ENCODE measurements around the gene TMEM164. TPM values are rescaled to one million over a fixed set of nuclear protein-coding genes. Genes with fewer than 3 reads are reported as not detected.
"Not testable (repeated sequence)": the region's sequence is repeated elsewhere in the genome, so short reads cannot be mapped to it uniquely, and the experiment has no call there.

The TMEM164 gene
- total and polyA plus RNA-seq, 2 experiments from 2014 or later: 3.4 to 17.2 TPM

DNA sequence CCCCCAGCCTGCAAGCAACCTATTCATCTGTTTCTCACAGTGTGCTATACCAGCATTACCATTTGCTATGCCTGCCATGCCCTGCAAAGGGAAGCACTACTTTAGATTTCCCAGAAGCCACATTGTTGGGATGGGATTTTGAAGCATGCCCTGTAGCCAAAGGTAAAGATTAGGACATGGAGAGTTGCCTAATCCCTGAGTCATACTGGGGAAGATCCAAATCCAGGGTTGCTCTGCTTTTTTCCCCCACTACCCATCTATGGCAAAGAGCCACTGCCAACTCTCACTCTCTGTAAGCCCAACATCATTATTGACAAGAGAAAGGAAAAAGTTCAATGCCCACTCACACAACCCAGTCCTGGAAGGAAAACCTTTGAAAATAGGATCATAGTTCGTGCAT is 36.7 kb upstream of the TMEM164 start:
- Histone ChIP-seq H3K27ac (ENCODE audit: low read depth) (no peak overlapping the region), H4K20me1 (replicated peaks; ENCODE audit: insufficient read depth) (no peaks in the 10 kb centered on the region), H3F3A (replicated peaks; ENCODE audit: low read depth) (no peaks in the 10 kb centered on the region), H2AFZ (no peak overlapping the region), H3K9me2 (ENCODE audit: insufficient read depth) (no peaks in the 10 kb centered on the region), H3K36me3 (ENCODE audit: insufficient read depth) (no peaks in the 10 kb centered on the region), H3K4me3 (no peak overlapping the region), H3K4me1 (ENCODE audit: insufficient read depth) (no peaks in the 10 kb centered on the region), H3K79me2 (replicated peaks; ENCODE audit: insufficient read depth) (no peaks in the 10 kb centered on the region), H3K27me3 (ENCODE audit: insufficient read depth) (no peaks in the 10 kb centered on the region), H3K4me2 (no peak overlapping the region)
- ATAC-seq: no peak
- TF ChIP-seq, protein P1, sequence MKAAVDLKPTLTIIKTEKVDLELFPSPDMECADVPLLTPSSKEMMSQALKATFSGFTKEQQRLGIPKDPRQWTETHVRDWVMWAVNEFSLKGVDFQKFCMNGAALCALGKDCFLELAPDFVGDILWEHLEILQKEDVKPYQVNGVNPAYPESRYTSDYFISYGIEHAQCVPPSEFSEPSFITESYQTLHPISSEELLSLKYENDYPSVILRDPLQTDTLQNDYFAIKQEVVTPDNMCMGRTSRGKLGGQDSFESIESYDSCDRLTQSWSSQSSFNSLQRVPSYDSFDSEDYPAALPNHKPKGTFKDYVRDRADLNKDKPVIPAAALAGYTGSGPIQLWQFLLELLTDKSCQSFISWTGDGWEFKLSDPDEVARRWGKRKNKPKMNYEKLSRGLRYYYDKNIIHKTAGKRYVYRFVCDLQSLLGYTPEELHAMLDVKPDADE (IDR thresholded peaks at IDR 0.05): no peak
- TF ChIP-seq STAT1 (IDR thresholded peaks at IDR 0.05; ENCODE audit: unreplicated experiment): no peak
- Mint-ChIP-seq H3K36me3 (ENCODE audit: low read depth) (no peaks in the 10 kb centered on the region), H3K9me3 (no peaks in the 10 kb centered on the region), H3K4me3 (no peak overlapping the region), H3K27ac (no peak overlapping the region), H3K27me3 (ENCODE audit: insufficient read depth, low read depth, poor library complexity) (no peaks in the 10 kb centered on the region), H3K4me1 (no peaks in the 10 kb centered on the region)
- DNase-seq (ENCODE audit: low spot score): no peak

DNA sequence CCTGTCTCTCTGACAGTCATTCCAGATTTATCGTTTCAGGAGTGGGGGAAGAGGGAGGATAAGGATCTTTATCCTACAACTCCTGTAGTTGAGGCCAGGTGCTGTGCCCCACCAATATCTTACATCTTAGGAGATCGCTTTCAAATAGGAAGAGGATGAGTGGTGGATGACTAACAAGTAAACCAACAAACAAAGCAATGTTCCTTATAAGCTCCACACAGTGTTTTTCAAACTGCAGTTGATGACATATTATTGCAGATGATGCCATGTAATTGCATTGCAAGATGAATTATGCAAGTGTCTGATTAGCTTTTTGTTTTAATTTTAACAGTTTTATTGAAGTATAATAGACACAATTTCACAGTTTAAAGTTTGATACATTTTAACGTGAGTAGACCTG is 35.8 kb upstream of the TMEM164 start:
- no peak for TF ChIP-seq STAT1 (IDR thresholded peaks at IDR 0.05; ENCODE audit: unreplicated experiment)
- Histone ChIP-seq H3K36me3 (ENCODE audit: insufficient read depth) (no peaks in the 10 kb centered on the region), H3K79me2 (replicated peaks; ENCODE audit: insufficient read depth) (no peaks in the 10 kb centered on the region), H3K4me3 (no peak overlapping the region), H3K27me3 (ENCODE audit: insufficient read depth) (no peaks in the 10 kb centered on the region), H3K4me2 (no peak overlapping the region), H3F3A (replicated peaks; ENCODE audit: low read depth) (no peaks in the 10 kb centered on the region), H2AFZ (no peak overlapping the region), H3K27ac (ENCODE audit: low read depth) (no peak overlapping the region), H4K20me1 (replicated peaks; ENCODE audit: insufficient read depth) (no peaks in the 10 kb centered on the region), H3K4me1 (ENCODE audit: insufficient read depth) (no peaks in the 10 kb centered on the region), H3K9me2 (ENCODE audit: insufficient read depth) (no peaks in the 10 kb centered on the region)
- no peaks in the 10 kb centered on the region for H3K36me3 Mint-ChIP-seq (ENCODE audit: low read depth)
- no peak for DNase-seq (ENCODE audit: low spot score)
- H3K27ac Mint-ChIP-seq: no peak overlapping the region
- ATAC-seq: no peak
- no peak overlapping the region for H3K4me3 Mint-ChIP-seq
- H3K4me1 Mint-ChIP-seq: no peaks in the 10 kb centered on the region
- no peaks in the 10 kb centered on the region for H3K9me3 Mint-ChIP-seq
- no peaks in the 10 kb centered on the region for H3K27me3 Mint-ChIP-seq (ENCODE audit: insufficient read depth, low read depth, poor library complexity)

DNA sequence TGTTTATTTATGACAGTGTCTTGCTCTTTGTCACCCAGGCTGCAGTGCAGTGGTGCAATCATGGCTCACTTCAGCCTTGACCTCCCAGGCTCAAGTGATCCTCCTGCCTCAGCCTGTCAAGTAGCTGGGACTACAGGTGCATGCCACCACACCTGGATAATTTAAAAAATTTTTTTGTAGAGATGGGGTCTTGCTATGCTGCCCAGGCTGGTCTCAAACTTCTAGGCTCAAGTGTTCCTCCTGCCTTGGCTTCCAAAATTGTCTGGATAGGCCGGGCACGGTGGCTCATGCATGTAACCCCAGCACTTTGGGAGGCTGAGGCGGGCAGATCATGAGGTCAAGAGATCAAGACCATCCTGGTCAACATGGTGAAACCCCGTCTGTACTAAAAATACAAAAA is 32.1 kb upstream of the TMEM164 start:
- not testable (repeated sequence) for H3K27ac ChIP-seq (ENCODE audit: low read depth); H3F3A ChIP-seq (replicated peaks; ENCODE audit: low read depth); H3K4me1 ChIP-seq (ENCODE audit: insufficient read depth); DNase-seq (ENCODE audit: low spot score); H3K9me2 ChIP-seq (ENCODE audit: insufficient read depth); H3K4me1 Mint-ChIP-seq; H3K36me3 Mint-ChIP-seq (ENCODE audit: low read depth); H2AFZ ChIP-seq; ATAC-seq; H3K27me3 ChIP-seq (ENCODE audit: insufficient read depth); H3K4me3 ChIP-seq; H3K36me3 ChIP-seq (ENCODE audit: insufficient read depth); H3K27ac Mint-ChIP-seq; H3K27me3 Mint-ChIP-seq (ENCODE audit: insufficient read depth, low read depth, poor library complexity); H3K9me3 Mint-ChIP-seq; H3K4me2 ChIP-seq; H3K79me2 ChIP-seq (replicated peaks; ENCODE audit: insufficient read depth); H4K20me1 ChIP-seq (replicated peaks; ENCODE audit: insufficient read depth); H3K4me3 Mint-ChIP-seq

DNA sequence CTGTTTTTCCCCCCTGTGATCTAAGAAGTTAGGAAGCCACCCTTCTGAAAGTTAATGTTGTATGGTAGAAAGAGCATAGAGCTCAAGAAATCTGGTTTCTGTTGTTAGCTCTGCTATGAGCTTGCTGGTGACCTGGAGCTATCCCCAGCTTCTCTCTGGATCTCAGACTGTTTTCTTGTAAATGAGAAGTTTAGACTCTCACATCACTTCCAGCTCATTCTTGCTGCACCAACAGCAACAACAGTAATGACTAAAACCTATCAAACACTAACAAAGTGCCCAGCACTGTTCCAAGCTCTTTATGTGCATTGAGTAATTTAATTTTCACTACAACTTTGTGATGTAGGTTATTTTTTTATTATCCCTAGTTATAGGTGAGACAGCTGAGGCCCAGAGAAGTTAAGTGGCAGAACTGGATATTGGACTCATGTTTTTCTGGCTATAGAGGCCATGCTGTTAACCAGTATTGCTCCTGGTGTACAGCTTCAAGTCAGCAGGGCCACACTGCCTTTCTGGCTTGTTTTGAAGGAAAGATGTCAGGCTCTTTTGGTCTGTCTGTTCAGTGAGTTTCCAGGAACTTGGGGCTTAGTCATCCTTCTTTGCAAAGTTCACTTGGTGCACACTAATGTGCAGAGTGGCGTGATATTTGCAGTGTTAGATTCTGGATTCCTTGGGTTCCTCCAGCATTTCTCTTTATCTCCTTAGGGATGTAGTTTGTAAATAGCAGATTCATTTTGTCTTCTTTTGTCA is 27.8 kb upstream of the TMEM164 start:
- no peak for ATAC-seq
- Mint-ChIP-seq H3K4me1 (peaks cover 9% of the 10 kb centered on the region), H3K27ac (no peak overlapping the region), H3K36me3 (ENCODE audit: low read depth) (no peaks in the 10 kb centered on the region), H3K9me3 (no peaks in the 10 kb centered on the region), H3K4me3 (no peak overlapping the region), H3K27me3 (ENCODE audit: insufficient read depth, low read depth, poor library complexity) (peaks cover 5% of the 10 kb centered on the region)
- Histone ChIP-seq H3K79me2 (replicated peaks; ENCODE audit: insufficient read depth) (no peaks in the 10 kb centered on the region), H3K4me2 (no peak overlapping the region), H3K27ac (ENCODE audit: low read depth) (no peak overlapping the region), H3K36me3 (ENCODE audit: insufficient read depth) (no peaks in the 10 kb centered on the region), H3K4me1 (ENCODE audit: insufficient read depth) (peaks cover 3% of the 10 kb centered on the region), H3K9me2 (ENCODE audit: insufficient read depth) (no peaks in the 10 kb centered on the region), H3K27me3 (ENCODE audit: insufficient read depth) (no peaks in the 10 kb centered on the region), H3F3A (replicated peaks; ENCODE audit: low read depth) (no peaks in the 10 kb centered on the region), H3K4me3 (no peak overlapping the region), H4K20me1 (replicated peaks; ENCODE audit: insufficient read depth) (no peaks in the 10 kb centered on the region), H2AFZ (no peak overlapping the region)
- no peak for DNase-seq (ENCODE audit: low spot score)
- TF ChIP-seq, protein P2, sequence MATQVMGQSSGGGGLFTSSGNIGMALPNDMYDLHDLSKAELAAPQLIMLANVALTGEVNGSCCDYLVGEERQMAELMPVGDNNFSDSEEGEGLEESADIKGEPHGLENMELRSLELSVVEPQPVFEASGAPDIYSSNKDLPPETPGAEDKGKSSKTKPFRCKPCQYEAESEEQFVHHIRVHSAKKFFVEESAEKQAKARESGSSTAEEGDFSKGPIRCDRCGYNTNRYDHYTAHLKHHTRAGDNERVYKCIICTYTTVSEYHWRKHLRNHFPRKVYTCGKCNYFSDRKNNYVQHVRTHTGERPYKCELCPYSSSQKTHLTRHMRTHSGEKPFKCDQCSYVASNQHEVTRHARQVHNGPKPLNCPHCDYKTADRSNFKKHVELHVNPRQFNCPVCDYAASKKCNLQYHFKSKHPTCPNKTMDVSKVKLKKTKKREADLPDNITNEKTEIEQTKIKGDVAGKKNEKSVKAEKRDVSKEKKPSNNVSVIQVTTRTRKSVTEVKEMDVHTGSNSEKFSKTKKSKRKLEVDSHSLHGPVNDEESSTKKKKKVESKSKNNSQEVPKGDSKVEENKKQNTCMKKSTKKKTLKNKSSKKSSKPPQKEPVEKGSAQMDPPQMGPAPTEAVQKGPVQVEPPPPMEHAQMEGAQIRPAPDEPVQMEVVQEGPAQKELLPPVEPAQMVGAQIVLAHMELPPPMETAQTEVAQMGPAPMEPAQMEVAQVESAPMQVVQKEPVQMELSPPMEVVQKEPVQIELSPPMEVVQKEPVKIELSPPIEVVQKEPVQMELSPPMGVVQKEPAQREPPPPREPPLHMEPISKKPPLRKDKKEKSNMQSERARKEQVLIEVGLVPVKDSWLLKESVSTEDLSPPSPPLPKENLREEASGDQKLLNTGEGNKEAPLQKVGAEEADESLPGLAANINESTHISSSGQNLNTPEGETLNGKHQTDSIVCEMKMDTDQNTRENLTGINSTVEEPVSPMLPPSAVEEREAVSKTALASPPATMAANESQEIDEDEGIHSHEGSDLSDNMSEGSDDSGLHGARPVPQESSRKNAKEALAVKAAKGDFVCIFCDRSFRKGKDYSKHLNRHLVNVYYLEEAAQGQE (IDR thresholded peaks at IDR 0.05; ENCODE audit: unreplicated experiment): no peak
- no peak for TF ChIP-seq EZH2 (IDR thresholded peaks at IDR 0.05; ENCODE audit: low read depth, unreplicated experiment)
- TF ChIP-seq, protein P1 (IDR thresholded peaks at IDR 0.05): no peak
